HepG2 (cell line): Measurements from ENCODE around the gene ING5. TPM values are rescaled to one million over a fixed set of nuclear protein-coding genes. Genes with fewer than 3 reads are reported as not detected.
A peak's percentile ranks its signal among the peaks of the same experiment; 100 is the strongest.

Source experiments
- ATF7-NPFF ChIP-seq: sonication (generic); formaldehyde crosslinking; IDR thresholded peaks from 2 replicates; pipeline ENCODE4 v1.8.1; 2023; ENCODE audit warnings: mild to moderate bottlenecking, low read depth, missing genetic modification reagents, moderate library complexity
- BCL3 ChIP-seq: sonication (generic); formaldehyde crosslinking; IDR thresholded peaks from 2 replicates; pipeline ENCODE4 v1.5.1; 2020; ENCODE audit warnings: mild to moderate bottlenecking, missing genetic modification reagents, moderate library complexity
- HDAC1 ChIP-seq: sonication (generic); formaldehyde crosslinking; IDR thresholded peaks from 2 replicates; pipeline ENCODE4 v1.5.1; 2020; ENCODE audit warnings: mild to moderate bottlenecking, missing genetic modification reagents
- KDM4B ChIP-seq: sonication (generic); formaldehyde crosslinking; IDR thresholded peaks from 2 replicates; pipeline ENCODE4 v1.4.0; 2020; ENCODE audit warnings: missing genetic modification reagents
- KMT2A ChIP-seq: sonication (generic); formaldehyde crosslinking; IDR thresholded peaks from 2 replicates; pipeline ENCODE4 v1.4.0; 2020; ENCODE audit warnings: missing genetic modification reagents
- MNT ChIP-seq: fragments of 450-650 bp; IDR thresholded peaks from 2 replicates; pipeline ENCODE4 v1.6.1; 2016
- NCOA2 ChIP-seq: sonication (generic); formaldehyde crosslinking; IDR thresholded peaks from 2 replicates; pipeline ENCODE4 v1.8.0; 2022; ENCODE audit warnings: inconsistent platforms
- REPIN1 ChIP-seq: sonication (generic); formaldehyde crosslinking; IDR thresholded peaks from 2 replicates; pipeline ENCODE4 v1.8.0; 2022; ENCODE audit warnings: missing genetic modification reagents, low read depth, mild to moderate bottlenecking, borderline replicate concordance
- SAP130 ChIP-seq: IDR thresholded peaks from 2 replicates; pipeline ENCODE4 v1.6.1; 2016; ENCODE audit warnings: low read depth
- SETDB1 ChIP-seq: sonication (generic); formaldehyde crosslinking; IDR thresholded peaks from 2 replicates; pipeline ENCODE4 v1.5.1; 2020; ENCODE audit warnings: missing genetic modification reagents, mild to moderate bottlenecking, borderline replicate concordance
- SIX1 ChIP-seq: sonication (generic); formaldehyde crosslinking; IDR thresholded peaks from 2 replicates; pipeline ENCODE4 v1.4.0; 2020; ENCODE audit warnings: missing genetic modification reagents, borderline replicate concordance
- SRY ChIP-seq: sonication (generic); formaldehyde crosslinking; IDR thresholded peaks from 2 replicates; pipeline ENCODE4 v1.8.0; 2022; ENCODE audit warnings: mild to moderate bottlenecking, missing genetic modification reagents
- TBP ChIP-seq: sonication (generic); formaldehyde crosslinking; IDR thresholded peaks from 2 replicates; pipeline ENCODE4 v1.5.0; 2020; ENCODE audit warnings: missing genetic modification reagents
- TRIM24 ChIP-seq: sonication (generic); formaldehyde crosslinking; IDR thresholded peaks from 2 replicates; pipeline ENCODE4 v1.8.0; 2022; ENCODE audit warnings: mild to moderate bottlenecking, missing genetic modification reagents
- XRCC5 ChIP-seq: fragments of 200-400 bp; formaldehyde crosslinking; optimal IDR thresholded peaks from 2 replicates; pipeline ENCODE3; 2017; ENCODE audit warnings: mild to moderate bottlenecking, low read length
- ZBTB26 ChIP-seq: IDR thresholded peaks from 2 replicates; pipeline ENCODE4 v1.6.1; 2016; ENCODE audit warnings: missing compliant biosample characterization, missing genetic modification reagents, borderline replicate concordance
- ZNF451 ChIP-seq: sonication (generic); formaldehyde crosslinking; IDR thresholded peaks from 2 replicates; pipeline ENCODE4 v1.5.0; 2020; ENCODE audit warnings: mild to moderate bottlenecking, missing genetic modification reagents
- ZNF550 ChIP-seq: sonication (generic); formaldehyde crosslinking; IDR thresholded peaks from 2 replicates; pipeline ENCODE4 v1.4.0; 2020; ENCODE audit warnings: mild to moderate bottlenecking, missing genetic modification reagents, borderline replicate concordance
- ZNF784 ChIP-seq: sonication (generic); formaldehyde crosslinking; IDR thresholded peaks from 2 replicates; pipeline ENCODE4 v1.5.1; 2020; ENCODE audit warnings: missing genetic modification reagents, mild to moderate bottlenecking, borderline replicate concordance
- ZSCAN31 ChIP-seq: sonication (generic); formaldehyde crosslinking; IDR thresholded peaks from 2 replicates; pipeline ENCODE4 v1.5.0; 2020; ENCODE audit warnings: low read depth, mild to moderate bottlenecking, missing genetic modification reagents
- ZSCAN5A ChIP-seq: sonication (generic); formaldehyde crosslinking; IDR thresholded peaks from 2 replicates; pipeline ENCODE4 v1.8.0; 2022; ENCODE audit warnings: mild to moderate bottlenecking, missing genetic modification reagents, borderline replicate concordance
- polyA plus RNA-seq, 8 experiments: library from polyadenylated mRNA; depleted of rRNA in 3 of 8; stranded (reverse) in 7 of 8; unstranded in 1 of 8; fragments of >200 nt; fragmentation: Illumina TruSeq in 4 of 8; extraction: Trizol in 4 of 8; gene quantifications; 2 replicates each; pipeline versions ENCODE4 v1.2.1 to v1.2.3, GENCODE V29; 2011 to 2016; ENCODE audit warnings: low read depth in 4 of 8, missing spikeins in 1 of 8, mixed read lengths in 1 of 8; ENCODE audit not compliant: insufficient read depth in 1 of 8
- total RNA-seq, 5 experiments: library from RNA; depleted of rRNA; stranded (reverse); fragments of >200 nt; fragmentation: Illumina TruSeq; extraction: Trizol; gene quantifications; 2 replicates each; pipeline ENCODE4 v1.2.3, GENCODE V29; 2016; ENCODE audit warnings: low read depth in 1 of 5

Gene ING5
- total and polyA plus RNA-seq, 2 of the 13 experiments (the other 11 are each of a cell fraction or from before 2014, with no cell fraction given): 61.9 to 71.9 TPM

GRCh38 chr2:241702155-241703031, 554 bp downstream of the ING5 start (continued):
- TF ChIP-seq ZSCAN5A (CRISPR knock-in tag) (0 out of 2 replicates have a peak, but pooled peaks have one; percentile 35), ZSCAN31 (peak; percentile 86), BCL3 (peak; percentile 73; the same call in 1 of the 2 replicates), ZNF550 (CRISPR knock-in tag) (no peak), TRIM24 (CRISPR knock-in tag) (no peak), HDAC1 (peak; percentile 90), SAP130 (CRISPR knock-in tag) (peak; percentile 96), SIX1 (CRISPR knock-in tag) (peak; percentile 20; the same call in 1 of the 2 replicates), KMT2A (no peak), SRY (peak; percentile 74; the same call in 1 of the 2 replicates), ZBTB26 (CRISPR knock-in tag) (peak; percentile 60), ZNF451 (CRISPR knock-in tag) (0 out of 2 replicates have a peak, but pooled peaks have one; percentile 46), REPIN1 (CRISPR knock-in tag) (0 out of 2 replicates have a peak, but pooled peaks have one; percentile 61), KDM4B (CRISPR knock-in tag) (0 out of 2 replicates have a peak, but pooled peaks have one; percentile 33), NCOA2 (CRISPR knock-in tag) (peak; percentile 56; the same call in 1 of the 2 replicates), ATF7-NPFF (CRISPR knock-in tag) (peak; percentile 59; the same call in 1 of the 2 replicates), MNT (peak; percentile 5; the same call in 1 of the 2 replicates), TBP (CRISPR knock-in tag) (no peak; the same call in 1 of the 2 replicates), XRCC5 (peak; percentile 91), SETDB1 (peak; percentile 72; the same call in 1 of the 2 replicates), ZNF784 (CRISPR knock-in tag) (peak; percentile 87; the same call in 1 of the 2 replicates)
